Endothelial cell (in vitro differentiated cells): ENCODE measurements around the gene PTPRN2. TPM values are rescaled to one million over a fixed set of nuclear protein-coding genes. Genes with fewer than 3 reads are reported as not detected.
A peak's percentile ranks its signal among the peaks of the same experiment; 100 is the strongest.

Source experiments
- DNase-seq: peaks from one replicate; pipeline ENCODE4 v3.0.0; 2021; ENCODE audit warnings: low spot score
- H3K27ac Mint-ChIP-seq: one replicate; pipeline ENCODE4 v1.8.0; 2021; ENCODE audit warnings: mixed read lengths, inconsistent platforms; ENCODE audit not compliant: unreplicated experiment
- H3K27me3 Mint-ChIP-seq: one replicate; pipeline ENCODE4 v1.8.0; 2021; ENCODE audit warnings: mild to moderate bottlenecking, moderate library complexity, mixed read lengths, inconsistent platforms; ENCODE audit not compliant: unreplicated experiment
- H3K36me3 Mint-ChIP-seq: one replicate; pipeline ENCODE4 v1.8.0; 2021; ENCODE audit warnings: mild to moderate bottlenecking, low read depth, mixed read lengths, inconsistent platforms; ENCODE audit not compliant: unreplicated experiment
- H3K4me1 Mint-ChIP-seq: one replicate; pipeline ENCODE4 v1.8.0; 2021; ENCODE audit warnings: mild to moderate bottlenecking, mixed read lengths, inconsistent platforms; ENCODE audit not compliant: unreplicated experiment
- H3K4me3 Mint-ChIP-seq: one replicate; pipeline ENCODE4 v1.8.0; 2021; ENCODE audit warnings: mild to moderate bottlenecking, mixed read lengths, inconsistent platforms; ENCODE audit not compliant: unreplicated experiment
- H3K9me3 Mint-ChIP-seq: one replicate; pipeline ENCODE4 v1.8.0; 2021; ENCODE audit warnings: mixed read lengths, inconsistent platforms; ENCODE audit not compliant: unreplicated experiment
- CTCF ChIP-seq: fragments of 200-600 bp; sonication (generic); IDR thresholded peaks from one replicate; pipeline ENCODE4 v1.5.0; 2021; ENCODE audit warnings: antibody characterized with exemption; ENCODE audit not compliant: unreplicated experiment
- total RNA-seq: library from RNA; stranded (reverse); fragmentation: NEBNext Ultra II Directional; extraction: Animal tissue kit (Norgen Biotek cat#: 25700); gene quantifications from one replicate; pipeline ENCODE4 v1.2.1, GENCODE V29; 2021; ENCODE audit not compliant: unreplicated experiment

The PTPRN2 gene
- total RNA-seq, 1 donor from 2014 or later: 0.18 TPM

- no peak for TF ChIP-seq CTCF
- no peaks in the 10 kb centered on the region for H3K4me1 Mint-ChIP-seq
- DNase-seq: no peak
- peaks cover 47% of the 10 kb centered on the region for H3K9me3 Mint-ChIP-seq
- no peak overlapping the region for H3K4me3 Mint-ChIP-seq
- no peak overlapping the region for H3K27ac Mint-ChIP-seq
- peaks cover 15% of the 10 kb centered on the region for H3K36me3 Mint-ChIP-seq
- peaks cover 26% of the 10 kb centered on the region for H3K27me3 Mint-ChIP-seq
Measured at GRCh38 chr7:157926521-157927150, 661.0 kb downstream of the PTPRN2 start.

GRCh38 chr7:157926107-157926506 lies 661.5 kb downstream of the PTPRN2 start:
- TF ChIP-seq CTCF: no peak
- no peak overlapping the region for H3K27ac Mint-ChIP-seq
- peak overlapping the region; percentile 33 for H3K4me3 Mint-ChIP-seq
- DNase-seq: no peak
- peaks cover 27% of the 10 kb centered on the region for H3K27me3 Mint-ChIP-seq
- H3K36me3 Mint-ChIP-seq: peaks cover 15% of the 10 kb centered on the region
- peaks cover 45% of the 10 kb centered on the region for H3K9me3 Mint-ChIP-seq
- H3K4me1 Mint-ChIP-seq: no peaks in the 10 kb centered on the region

- DNase-seq: no peak
- H3K27me3 Mint-ChIP-seq: peaks cover 24% of the 10 kb centered on the region
- no peak overlapping the region for H3K4me3 Mint-ChIP-seq
- H3K27ac Mint-ChIP-seq: no peak overlapping the region
- no peak for TF ChIP-seq CTCF
- H3K36me3 Mint-ChIP-seq: peaks cover 15% of the 10 kb centered on the region
- peaks cover 47% of the 10 kb centered on the region for H3K9me3 Mint-ChIP-seq
- H3K4me1 Mint-ChIP-seq: no peaks in the 10 kb centered on the region
Measured at GRCh38 chr7:157925383-157925875, 662.2 kb downstream of the PTPRN2 start.

- Mint-ChIP-seq H3K27me3 (peaks cover 18% of the 10 kb centered on the region), H3K4me3 (no peak overlapping the region), H3K36me3 (peaks cover 15% of the 10 kb centered on the region), H3K27ac (peak overlapping the region; percentile 36), H3K4me1 (no peaks in the 10 kb centered on the region), H3K9me3 (peaks cover 41% of the 10 kb centered on the region)
- no peak for TF ChIP-seq CTCF
- no peak for DNase-seq
Measured at GRCh38 chr7:157923903-157924630, 663.6 kb downstream of the PTPRN2 start.

GRCh38 chr7:157922576-157922975 lies 665.0 kb downstream of the PTPRN2 start:
- Mint-ChIP-seq H3K27me3 (peaks cover 14% of the 10 kb centered on the region), H3K9me3 (peaks cover 43% of the 10 kb centered on the region), H3K4me3 (no peak overlapping the region), H3K36me3 (peaks cover 20% of the 10 kb centered on the region), H3K4me1 (no peaks in the 10 kb centered on the region), H3K27ac (no peak overlapping the region)
- no peak for DNase-seq
- no peak for TF ChIP-seq CTCF
